Osteoblast (primary cell): ENCODE results near the gene ESPNL. TPM values are rescaled to one million over a fixed set of nuclear protein-coding genes. Genes with fewer than 3 reads are reported as not detected.

ENCODE experiments used
- DNase-seq: peaks from one replicate; pipeline ENCODE4 v3.0.0; 2011; ENCODE audit warnings: low spot score, mixed read lengths; ENCODE audit not compliant: insufficient read length; ENCODE audit errors: missing footprints
- H2AFZ ChIP-seq: 2 replicates; pipeline ENCODE4 v1.6.0; 2011; ENCODE audit warnings: mild to moderate bottlenecking, low read length
- H3K27ac ChIP-seq: 2 replicates; pipeline ENCODE4 v1.5.1; 2011; ENCODE audit warnings: mild to moderate bottlenecking, low read depth, low read length, moderate library complexity
- H3K27me3 ChIP-seq: 2 replicates; pipeline ENCODE4 v1.6.0; 2012; ENCODE audit warnings: mild to moderate bottlenecking, control low read depth, inconsistent platforms, low read length, moderate library complexity; ENCODE audit not compliant: insufficient read depth
- H3K36me3 ChIP-seq: 2 replicates; pipeline ENCODE4 v1.5.1; 2011; ENCODE audit warnings: mild to moderate bottlenecking, low read length, control low read depth, moderate library complexity; ENCODE audit not compliant: insufficient read depth
- H3K4me1 ChIP-seq: 2 replicates; pipeline ENCODE4 v1.5.1; 2011; ENCODE audit warnings: mild to moderate bottlenecking, low read length, control low read depth, moderate library complexity; ENCODE audit not compliant: insufficient read depth
- H3K4me2 ChIP-seq: 2 replicates; pipeline ENCODE4 v1.6.0; 2011; ENCODE audit warnings: mild to moderate bottlenecking, low read length; ENCODE audit not compliant: insufficient read depth
- H3K4me3 ChIP-seq: fragments of 200-600 bp; sonication (generic); 3 replicates; pipeline ENCODE4 v1.5.1; 2012; ENCODE audit warnings: mild to moderate bottlenecking, low read length, inconsistent platforms; ENCODE audit not compliant: insufficient read depth
- H3K79me2 ChIP-seq: 2 replicates; pipeline ENCODE4 v1.6.0; 2012; ENCODE audit warnings: mild to moderate bottlenecking, low read length, control low read depth, inconsistent platforms; ENCODE audit not compliant: insufficient read depth
- H3K9me3 ChIP-seq: 2 replicates; pipeline ENCODE4 v1.5.1; 2011; ENCODE audit warnings: low read depth, low read length, control low read depth
- H4K20me1 ChIP-seq: 2 replicates; pipeline ENCODE4 v1.6.0; 2012; ENCODE audit warnings: mild to moderate bottlenecking, low read length, control low read depth; ENCODE audit not compliant: insufficient read depth
- CTCF ChIP-seq: IDR thresholded peaks from 2 replicates; pipeline ENCODE4 v1.5.1; 2011; ENCODE audit warnings: mild to moderate bottlenecking, low read depth, low read length, moderate library complexity; ENCODE audit errors: extremely low read depth
- total RNA-seq: library from RNA; depleted of rRNA; stranded (reverse); fragments of >200 nt; gene quantifications from 2 replicates; pipeline ENCODE4 v1.2.3, GENCODE V29; 2012

Gene ESPNL
- total RNA-seq, 1 donor: 9.8 TPM

GRCh38 chr2:238125127-238125885 lies 25.2 kb downstream of the ESPNL start:
- H3K27ac ChIP-seq: no peak overlapping the region
- H3K79me2 ChIP-seq: no peaks in the 10 kb centered on the region
- H3K4me2 ChIP-seq: no peak overlapping the region
- H3K27me3 ChIP-seq: peaks cover 7% of the 10 kb centered on the region
- peak; percentile 81 for DNase-seq
- no peak overlapping the region for H3K4me3 ChIP-seq
- H2AFZ ChIP-seq: no peak overlapping the region
- no peaks in the 10 kb centered on the region for H3K36me3 ChIP-seq
- no peak for TF ChIP-seq CTCF
- no peaks in the 10 kb centered on the region for H4K20me1 ChIP-seq
- no peaks in the 10 kb centered on the region for H3K9me3 ChIP-seq
- H3K4me1 ChIP-seq: peaks cover 12% of the 10 kb centered on the region

- H3K79me2 ChIP-seq: no peaks in the 10 kb centered on the region
- H3K27ac ChIP-seq: no peak overlapping the region
- no peak overlapping the region for H3K4me2 ChIP-seq
- no peak for TF ChIP-seq CTCF
- H3K9me3 ChIP-seq: no peaks in the 10 kb centered on the region
- no peaks in the 10 kb centered on the region for H4K20me1 ChIP-seq
- no peak overlapping the region for H3K4me3 ChIP-seq
- no peak for DNase-seq
- no peaks in the 10 kb centered on the region for H3K36me3 ChIP-seq
- H3K4me1 ChIP-seq: peaks cover 12% of the 10 kb centered on the region
- H2AFZ ChIP-seq: no peak overlapping the region
- no peaks in the 10 kb centered on the region for H3K27me3 ChIP-seq
These were observed 26.2 kb downstream of the ESPNL start for GRCh38 chr2:238126338-238126737.

- Histone ChIP-seq H2AFZ (peak overlapping the region; percentile 98), H3K9me3 (no peaks in the 10 kb centered on the region), H3K4me2 (peak overlapping the region; percentile 73), H3K27ac (no peak overlapping the region), H3K36me3 (no peaks in the 10 kb centered on the region), H3K79me2 (no peaks in the 10 kb centered on the region), H3K4me1 (peaks cover 12% of the 10 kb centered on the region), H4K20me1 (no peaks in the 10 kb centered on the region), H3K4me3 (peak overlapping the region; percentile 62), H3K27me3 (no peaks in the 10 kb centered on the region)
- DNase-seq: no peak
- TF ChIP-seq CTCF: no peak
These were observed 26.6 kb downstream of the ESPNL start for GRCh38 chr2:238126775-238127164.

GRCh38 chr2:238127165-238128060 lies 27.3 kb downstream of the ESPNL start:
- peak; percentile 99 for DNase-seq
- no peak for TF ChIP-seq CTCF
- H3K4me2 ChIP-seq: peak overlapping the region; percentile 73

More at GRCh38 chr2:238127165-238128060, 27.3 kb downstream of the ESPNL start:
- Histone ChIP-seq H2AFZ (peak overlapping the region; percentile 98), H4K20me1 (no peaks in the 10 kb centered on the region), H3K79me2 (no peaks in the 10 kb centered on the region), H3K9me3 (no peaks in the 10 kb centered on the region), H3K36me3 (no peaks in the 10 kb centered on the region), H3K4me1 (peaks cover 12% of the 10 kb centered on the region), H3K4me3 (peak overlapping the region; percentile 62), H3K27me3 (no peaks in the 10 kb centered on the region), H3K27ac (peak overlapping the region; percentile 45)
